H1 (cell line): ENCODE results near the gene NIPAL3. TPM values are rescaled to one million over a fixed set of nuclear protein-coding genes. Genes with fewer than 3 reads are reported as not detected.

Source experiments
- CTCF ChIA-PET: fragments of 300-600 bp; sonication (Branson Sonifier 250); formaldehyde crosslinking; loops from one replicate; lab custom pipeline; 2021; ENCODE audit not compliant: partially characterized antibody; lab: Charles Lee
- POLR2A ChIA-PET: fragments of 300-600 bp; sonication (Branson Sonifier 250); formaldehyde crosslinking; loops from one replicate; lab custom pipeline; 2021; ENCODE audit warnings: inconsistent platforms; ENCODE audit not compliant: partially characterized antibody; lab: Charles Lee
- DNase-seq, 2 experiments: peaks; one replicate each; pipeline versions ENCODE4 v3.0.0 to v3.0.0-alpha.2; 2010 to 2022; ENCODE audit warnings: low spot score in 2 of 2, low read depth in 1 of 2, mixed read lengths in 1 of 2
- FAIRE-seq: peaks from 2 replicates; lab custom pipeline; 2011; peaks lifted over from hg19 to GRCh38; lab: Jason Lieb, UNC
- H2AFZ ChIP-seq: 2 replicates; pipeline ENCODE4 v1.8.1; 2012; ENCODE audit warnings: low read length, inconsistent platforms
- H2AK5ac ChIP-seq: 2 replicates; pipeline ENCODE4 v1.6.1; 2013; ENCODE audit warnings: low read depth, low read length
- H2BK120ac ChIP-seq: replicated peaks from 2 replicates; pipeline ENCODE3; 2013; ENCODE audit warnings: low read depth, low read length, inconsistent platforms
- H2BK12ac ChIP-seq: 2 replicates; pipeline ENCODE4 v1.6.1; 2013; ENCODE audit warnings: low read depth, low read length
- H2BK15ac ChIP-seq: 2 replicates; pipeline ENCODE4 v1.6.1; 2013; ENCODE audit warnings: low read length
- H2BK20ac ChIP-seq: 2 replicates; pipeline ENCODE4 v1.6.1; 2013; ENCODE audit warnings: low read length
- H2BK5ac ChIP-seq: 2 replicates; pipeline ENCODE4 v1.6.1; 2013; ENCODE audit warnings: low read depth, low read length
- H3K14ac ChIP-seq: 2 replicates; pipeline ENCODE4 v1.6.1; 2013; ENCODE audit warnings: inconsistent platforms; ENCODE audit not compliant: insufficient read length
- H3K18ac ChIP-seq: 2 replicates; pipeline ENCODE4 v1.6.1; 2013; ENCODE audit warnings: low read length; ENCODE audit errors: extremely low read depth
- H3K23ac ChIP-seq: 2 replicates; pipeline ENCODE4 v1.6.1; 2013; ENCODE audit warnings: inconsistent platforms; ENCODE audit not compliant: insufficient read length
- H3K23me2 ChIP-seq: 2 replicates; pipeline ENCODE4 v1.6.1; 2013; ENCODE audit warnings: low read depth, low read length
- H3K27ac ChIP-seq: 2 replicates; pipeline ENCODE4 v1.6.1; 2011; ENCODE audit warnings: low read depth, low read length, inconsistent platforms
- H3K27me3 ChIP-seq, 4 experiments: replicated peaks in 1 of 4; 1 replicate in 1 of 4; 2 replicates in 3 of 4; pipeline versions ENCODE4 v1.6.1 to v1.8.1; 2011 to 2013; ENCODE audit warnings: low read length in 3 of 4, mild to moderate bottlenecking in 3 of 4, inconsistent platforms in 2 of 4, mixed read lengths in 2 of 4, moderate library complexity in 1 of 4; ENCODE audit not compliant: control insufficient read depth in 3 of 4, insufficient read depth in 3 of 4; ENCODE audit errors: extremely low read depth in 1 of 4
- H3K36me3 ChIP-seq, 4 experiments: 2 replicates each; pipeline versions ENCODE4 v1.6.1 to v1.8.1; 2011 to 2013; ENCODE audit warnings: mild to moderate bottlenecking in 4 of 4, low read length in 3 of 4, moderate library complexity in 2 of 4, control low read depth in 1 of 4, inconsistent platforms in 1 of 4; ENCODE audit not compliant: insufficient read depth in 4 of 4, control insufficient read depth in 2 of 4
- H3K4ac ChIP-seq: replicated peaks from 2 replicates; pipeline ENCODE3; 2013; ENCODE audit warnings: low read length, low read depth, mixed read lengths, inconsistent platforms; ENCODE audit not compliant: insufficient read length
- H3K4me1 ChIP-seq, 4 experiments: replicated peaks in 1 of 4; 1 replicate in 1 of 4; 2 replicates in 3 of 4; pipeline versions ENCODE4 v1.6.1 to v1.8.1; 2011 to 2013; ENCODE audit warnings: low read length in 3 of 4, inconsistent platforms in 2 of 4, mixed read lengths in 1 of 4; ENCODE audit not compliant: insufficient read depth in 4 of 4, control insufficient read depth in 3 of 4
- H3K4me2 ChIP-seq, 2 experiments: 2 replicates each; pipeline versions ENCODE4 v1.6.1 to v1.8.1; 2011 to 2013; ENCODE audit warnings: low read depth in 2 of 2, low read length in 2 of 2, control low read depth in 1 of 2, inconsistent platforms in 1 of 2, mild to moderate bottlenecking in 1 of 2; ENCODE audit not compliant: insufficient read depth in 1 of 2
- H3K4me3 ChIP-seq, 4 experiments: fragments of 200-600, 300-600 bp in 1 of 4; sonication (generic), shearing (Covaris generic), sonication (Bioruptor Twin) in 1 of 4; 2 replicates each; pipeline versions ENCODE4 v1.5.1 to v1.8.1; 2011 to 2016; ENCODE audit warnings: low read length in 4 of 4, low read depth in 3 of 4, control low read depth in 2 of 4, inconsistent platforms in 2 of 4, mild to moderate bottlenecking in 2 of 4, mixed read lengths in 1 of 4, moderate library complexity in 1 of 4; ENCODE audit not compliant: insufficient read depth in 2 of 4; ENCODE audit errors: extremely low read depth in 1 of 4
- H3K56ac ChIP-seq: replicated peaks from 2 replicates; pipeline ENCODE3; 2013; ENCODE audit warnings: low read depth, mild to moderate bottlenecking, mixed read lengths, low read length, inconsistent platforms; ENCODE audit not compliant: insufficient read length
- H3K79me1 ChIP-seq: 2 replicates; pipeline ENCODE4 v1.6.1; 2013; ENCODE audit warnings: low read depth, low read length, control low read depth
- H3K79me2 ChIP-seq, 2 experiments: 2 replicates each; pipeline versions ENCODE4 v1.6.1 to v1.8.1; 2012 to 2013; ENCODE audit warnings: low read length in 2 of 2, mild to moderate bottlenecking in 2 of 2, inconsistent platforms in 1 of 2; ENCODE audit not compliant: insufficient read depth in 2 of 2, control insufficient read depth in 1 of 2
- H3K9ac ChIP-seq, 4 experiments: replicated peaks in 1 of 4; 1 replicate in 1 of 4; 2 replicates in 3 of 4; pipeline versions ENCODE4 v1.6.1 to v1.8.1; 2011 to 2013; ENCODE audit warnings: low read depth in 3 of 4, low read length in 3 of 4, control low read depth in 2 of 4, mild to moderate bottlenecking in 2 of 4, moderate library complexity in 2 of 4, inconsistent platforms in 1 of 4; ENCODE audit errors: extremely low read depth in 1 of 4
- H3K9me3 ChIP-seq, 2 experiments: 2 replicates each; pipeline versions ENCODE4 v1.6.1 to v1.8.1; 2012 to 2013; ENCODE audit warnings: mild to moderate bottlenecking in 2 of 2, moderate library complexity in 2 of 2, control low read depth in 1 of 2, inconsistent platforms in 1 of 2, low read depth in 1 of 2, low read length in 1 of 2, mixed read lengths in 1 of 2; ENCODE audit not compliant: insufficient read depth in 2 of 2
- H4K20me1 ChIP-seq, 2 experiments: replicated peaks in 1 of 2; 2 replicates each; pipeline versions ENCODE3 to v1.8.1; 2011 to 2013; ENCODE audit warnings: inconsistent platforms in 2 of 2, low read length in 2 of 2, mild to moderate bottlenecking in 1 of 2; ENCODE audit not compliant: insufficient read depth in 2 of 2, control insufficient read depth in 1 of 2
- H4K5ac ChIP-seq: 2 replicates; pipeline ENCODE4 v1.6.1; 2013; ENCODE audit warnings: low read length, low read depth, mixed read lengths, inconsistent platforms; ENCODE audit not compliant: insufficient read length
- H4K8ac ChIP-seq: 2 replicates; pipeline ENCODE4 v1.8.0; 2013; ENCODE audit warnings: mild to moderate bottlenecking, moderate library complexity, low read length, inconsistent platforms; ENCODE audit not compliant: insufficient read depth; ENCODE audit errors: extremely low read depth
- H4K91ac ChIP-seq: replicated peaks from 2 replicates; pipeline ENCODE3; 2013; ENCODE audit warnings: low read length, mixed read lengths, inconsistent platforms; ENCODE audit not compliant: insufficient read length
- ASH2L ChIP-seq: fragments of 200-600, 300-600 bp; sonication (generic); IDR thresholded peaks from one replicate; pipeline ENCODE4 v1.7.1; 2017; ENCODE audit warnings: low read length
- BRCA1 ChIP-seq: IDR thresholded peaks from 2 replicates; pipeline ENCODE4 v1.6.1; 2012; ENCODE audit warnings: low read depth, low read length, improper control_type of control experiment
- CBX8 ChIP-seq: fragments of 300-800, 300-1000 bp; sonication (generic); IDR thresholded peaks from 2 replicates; pipeline ENCODE4 v1.7.1; 2016; ENCODE audit warnings: low read depth, low read length, borderline replicate concordance
- CEBPB ChIP-seq: IDR thresholded peaks from 2 replicates; pipeline ENCODE4 v1.6.1; 2012; ENCODE audit warnings: low read depth, low read length
- CHD2 ChIP-seq: IDR thresholded peaks from 2 replicates; pipeline ENCODE4 v1.6.1; 2012; ENCODE audit warnings: low read length, improper control_type of control experiment
- EZH2 ChIP-seq: fragments of 200-600 bp; sonication (generic); IDR thresholded peaks from 2 replicates; pipeline ENCODE4 v1.7.1; 2012; ENCODE audit warnings: low read depth, mild to moderate bottlenecking, moderate library complexity, low read length, inconsistent platforms; ENCODE audit not compliant: severe bottlenecking
- GTF2F1 ChIP-seq: IDR thresholded peaks from 2 replicates; pipeline ENCODE4 v1.6.1; 2012; ENCODE audit warnings: low read depth, low read length, improper control_type of control experiment, borderline replicate concordance
- JUN ChIP-seq: IDR thresholded peaks from 2 replicates; pipeline ENCODE4 v1.6.1; 2011; ENCODE audit warnings: low read depth, mild to moderate bottlenecking, improper control_type of control experiment, low read length
- KDM4A ChIP-seq: IDR thresholded peaks from one replicate; pipeline ENCODE4 v1.7.1; 2012; ENCODE audit warnings: low read depth, mild to moderate bottlenecking, moderate library complexity, low read length, inconsistent platforms; ENCODE audit not compliant: severe bottlenecking
- NANOG ChIP-seq: IDR thresholded peaks from 2 replicates; pipeline ENCODE4 v1.6.1; 2011; ENCODE audit warnings: low read length, low read depth, mild to moderate bottlenecking, inconsistent platforms; ENCODE audit not compliant: insufficient read depth, poor library complexity, severe bottlenecking
- NRF1 ChIP-seq: IDR thresholded peaks from 2 replicates; pipeline ENCODE4 v1.6.1; 2011; ENCODE audit warnings: mild to moderate bottlenecking, low read depth, low read length, improper control_type of control experiment
- SP2 ChIP-seq: IDR thresholded peaks from 2 replicates; pipeline ENCODE4 v1.6.1; 2012; ENCODE audit warnings: mild to moderate bottlenecking, low read length, inconsistent platforms
- SP4 ChIP-seq: IDR thresholded peaks from 2 replicates; pipeline ENCODE4 v1.6.1; 2012; ENCODE audit warnings: low read length, inconsistent platforms
- TAF1 ChIP-seq: IDR thresholded peaks from 2 replicates; pipeline ENCODE4 v1.6.1; 2011; ENCODE audit warnings: mild to moderate bottlenecking, low read depth, low read length
- TBP ChIP-seq: IDR thresholded peaks from 2 replicates; pipeline ENCODE4 v1.6.1; 2011; ENCODE audit warnings: low read depth, low read length, improper control_type of control experiment
- WGBS, 2 experiments: shearing (Covaris generic) in 1 of 2; methylation state at CpG; one replicate each; pipeline versions ENCODE4 v1.1.6 to v1.1.7; 2013 to 2015; ENCODE audit warnings: low lambda C conversion rate in 2 of 2, mixed read lengths in 2 of 2, inconsistent platforms in 1 of 2, low coverage in 1 of 2, missing lambda C conversion rate in 1 of 2; ENCODE audit not compliant: insufficient replicate concordance in 2 of 2, insufficient coverage in 1 of 2, insufficient read length in 1 of 2; ENCODE audit errors: extremely low coverage in 1 of 2, missing lambda C conversion rate in 1 of 2; 5-methylcytosine and 5-hydroxymethylcytosine counted together
- polyA plus RNA-seq, 7 experiments: library from polyadenylated mRNA; depleted of rRNA in 3 of 7; stranded (reverse) in 5 of 7; unstranded in 2 of 7; fragments of >200 nt in 5 of 7; fragments of 200-250 nt in 2 of 7; gene quantifications; 1 replicate in 5 of 7; 2 replicates in 1 of 7; 4 replicates in 1 of 7; pipeline versions ENCODE4 v1.2.1 to v1.2.3, GENCODE V29; 2011 to 2013; ENCODE audit warnings: missing spikeins in 2 of 7, mixed read lengths in 2 of 7
- total RNA-seq: library from RNA; stranded (reverse); fragmentation: NEBNext Ultra II Directional; extraction: Animal tissue kit (Norgen Biotek cat#: 25700); gene quantifications from 2 replicates; pipeline ENCODE4 v1.2.1, GENCODE V29; 2021

The NIPAL3 gene
- total and polyA plus RNA-seq, 2 of the 8 experiments (the other 6 are each of a cell fraction or from before 2014, with no cell fraction given): 8.8 to 11.0 TPM

DNA sequence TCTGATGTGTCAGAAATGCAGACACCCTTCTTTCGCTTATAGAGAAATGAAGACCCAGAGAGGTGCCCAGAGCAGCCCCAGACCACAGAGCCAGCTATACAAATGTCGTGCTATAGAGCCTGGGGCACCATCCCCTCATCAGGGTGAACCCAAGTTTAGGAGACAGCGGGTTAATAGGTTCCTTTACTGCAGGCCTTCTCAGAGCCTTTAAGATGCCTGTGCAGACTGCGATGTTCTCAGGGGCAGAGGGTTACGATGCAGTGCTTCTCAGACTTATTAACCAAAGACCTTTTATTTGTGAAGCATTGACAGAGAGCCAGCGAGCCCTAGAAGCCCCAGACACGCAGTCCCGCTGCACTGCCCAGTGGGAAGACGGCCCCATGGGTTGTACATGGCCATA lies 48.9 kb upstream of the NIPAL3 start:
- FAIRE-seq: no peak
- ChIA-PET POLR2A (no interaction called here), CTCF (interaction anchor here (1.1 to 5.5 kb wide), 7 partner anchors 10 to 167 kb away, joined by 3 to 34 read pairs (median 3); no protein-coding TSS in a partner anchor)
- TF ChIP-seq NANOG (no peak), SP2 (no peak), CEBPB (no peak), KDM4A (no peak), BRCA1 (no peak), NRF1 (no peak), EZH2 (no peak), TBP (no peak), SP4 (no peak), CHD2 (no peak), JUN (no peak), TAF1 (no peak), CBX8 (no peak), ASH2L (no peak), GTF2F1 (no peak)

More for the DNA sequence above, 48.9 kb upstream of the NIPAL3 start:
- Histone ChIP-seq H3K14ac (no peak overlapping the region), H4K91ac (no peak overlapping the region), H3K23me2 (no peaks in the 10 kb centered on the region), H3K23ac (no peak overlapping the region), H3K4me3 (no peak overlapping the region), H3K4me2 (no peak overlapping the region), H4K8ac (no peak overlapping the region; the same call in 1 of the 2 replicates), H3K9ac (no peak overlapping the region), H2BK20ac (no peak overlapping the region), H2BK15ac (no peak overlapping the region), H3K27me3 (no peaks in the 10 kb centered on the region), H3K9me3 (no peaks in the 10 kb centered on the region), H3K27ac (no peak overlapping the region), H4K5ac (no peak overlapping the region), H3K79me2 (no peaks in the 10 kb centered on the region), H3K79me1 (no peaks in the 10 kb centered on the region), H2BK12ac (no peak overlapping the region), H3K56ac (no peak overlapping the region), H2BK5ac (no peak overlapping the region), H3K4me1 (no peaks in the 10 kb centered on the region; a peak in 2 of 7 replicates), H4K20me1 (no peaks in the 10 kb centered on the region), H2AK5ac (no peak overlapping the region), H3K18ac (no peak overlapping the region), H3K4ac (no peak overlapping the region), H2AFZ (no peak overlapping the region), H2BK120ac (no peak overlapping the region), H3K36me3 (no peaks in the 10 kb centered on the region)
- 87% methylated on average over 9 of the region's 9 CpGs; no CpG with 5 or more reads in 1 of the 2 experiments for WGBS, 2 experiments
- DNase-seq: no peak
